B cell (primary cell): Measurements from ENCODE around the gene POU2F2. TPM values are rescaled to one million over a fixed set of nuclear protein-coding genes. Genes with fewer than 3 reads are reported as not detected.

Source experiments
- ATAC-seq: fragments of 200-7000 bp; cut with Tn5 transposase; one replicate; pipeline ENCODE4 v1.10.0; 2021; ENCODE audit warnings: low read depth, mild to moderate bottlenecking, moderate number of reproducible peaks, moderate library complexity
- CTCF ChIA-PET: fragments of 350-600 bp; sonication (Branson Sonifier 250); formaldehyde crosslinking; loops from one replicate; lab custom pipeline; 2021; ENCODE audit warnings: antibody characterized with exemption, inconsistent platforms; lab: Charles Lee
- POLR2A ChIA-PET: fragments of 350-600 bp; sonication (Branson Sonifier 250); formaldehyde crosslinking; loops from one replicate; lab custom pipeline; 2021; ENCODE audit warnings: antibody characterized with exemption; lab: Charles Lee
- DNase-seq: peaks from one replicate; pipeline ENCODE4 v3.0.0; 2013
- H2AFZ ChIP-seq: 2 replicates; pipeline ENCODE4 v1.6.1; 2012; ENCODE audit warnings: mild to moderate bottlenecking, low read depth, low read length; ENCODE audit not compliant: insufficient read depth, poor library complexity, severe bottlenecking
- H3K27ac ChIP-seq, 2 donors: 1 replicate in 1 of 2; 2 replicates in 1 of 2; pipeline ENCODE4 v1.5.1; 2012 to 2013; ENCODE audit warnings: low read length in 2 of 2, mild to moderate bottlenecking in 2 of 2, moderate library complexity in 1 of 2
- H3K27me3 ChIP-seq, 4 experiments: fragments of 200-600 bp in 1 of 4; sonication (generic) in 1 of 4; replicated peaks in 1 of 4; 1 replicate in 2 of 4; 2 replicates in 2 of 4; pipeline versions ENCODE4 v1.6.1 to v1.7.0; 2013 to 2016; ENCODE audit warnings: low read length in 3 of 4, mild to moderate bottlenecking in 2 of 4, mixed read lengths in 1 of 4, moderate library complexity in 1 of 4; ENCODE audit not compliant: insufficient read depth in 4 of 4, control insufficient read depth in 3 of 4; ENCODE audit errors: control extremely low read depth in 1 of 4
- H3K36me3 ChIP-seq, 2 experiments: replicated peaks in 1 of 2; 1 replicate in 1 of 2; 2 replicates in 1 of 2; pipeline versions ENCODE4 v1.6.1 to v1.7.1; 2013; ENCODE audit warnings: low read length in 1 of 2; ENCODE audit not compliant: insufficient read depth in 2 of 2, control insufficient read depth in 1 of 2; ENCODE audit errors: control extremely low read depth in 1 of 2, extremely low read depth in 1 of 2
- H3K4me1 ChIP-seq, 2 donors: fragments of 200-600 bp in 1 of 2; sonication (generic) in 1 of 2; 1 replicate in 1 of 2; 2 replicates in 1 of 2; pipeline versions ENCODE4 v1.5.1 to v1.6.1; 2013 to 2017; ENCODE audit warnings: low read length in 2 of 2; ENCODE audit not compliant: control insufficient read depth in 2 of 2, insufficient read depth in 2 of 2
- H3K4me2 ChIP-seq: replicated peaks from 2 replicates; pipeline ENCODE3; 2012; ENCODE audit warnings: mild to moderate bottlenecking, low read depth, low read length; ENCODE audit not compliant: poor library complexity, severe bottlenecking
- H3K4me3 ChIP-seq, 5 experiments: fragments of 200-600 bp in 1 of 5; sonication (generic) in 1 of 5; 1 replicate in 3 of 5; 2 replicates in 2 of 5; pipeline versions ENCODE4 v1.5.1 to v1.7.0; 2011 to 2016; ENCODE audit warnings: low read length in 4 of 5, mild to moderate bottlenecking in 4 of 5, low read depth in 2 of 5, control low read depth in 1 of 5, moderate library complexity in 1 of 5; ENCODE audit not compliant: insufficient read depth in 1 of 5; ENCODE audit errors: control extremely low read depth in 1 of 5, extremely low read depth in 1 of 5
- H3K79me2 ChIP-seq: fragments of 200-600 bp; sonication (generic); one replicate; pipeline ENCODE4 v1.6.0; 2016; ENCODE audit warnings: low read length; ENCODE audit not compliant: control insufficient read depth, insufficient read depth
- H3K9ac ChIP-seq: fragments of 200-600 bp; sonication (generic); 2 replicates; pipeline ENCODE4 v1.6.1; 2017; ENCODE audit warnings: mild to moderate bottlenecking, low read length, moderate library complexity
- H3K9me3 ChIP-seq, 3 donors: one replicate each; pipeline versions ENCODE4 v1.6.1 to v1.7.1; 2013; ENCODE audit warnings: low read length in 2 of 3; ENCODE audit not compliant: control insufficient read depth in 2 of 3, insufficient read depth in 1 of 3; ENCODE audit errors: control extremely low read depth in 1 of 3
- H4K20me1 ChIP-seq: 2 replicates; pipeline ENCODE4 v1.6.0; 2012; ENCODE audit warnings: mild to moderate bottlenecking, low read length; ENCODE audit not compliant: insufficient read depth, control insufficient read depth, poor library complexity, severe bottlenecking
- H3K27ac Mint-ChIP-seq: one replicate; pipeline ENCODE4 v1.8.0; 2021; ENCODE audit warnings: mixed read lengths
- H3K27me3 Mint-ChIP-seq: one replicate; pipeline ENCODE4 v1.8.0; 2021; ENCODE audit warnings: mixed read lengths
- H3K4me1 Mint-ChIP-seq: one replicate; pipeline ENCODE4 v1.8.0; 2021; ENCODE audit warnings: mixed read lengths
- H3K4me3 Mint-ChIP-seq: one replicate; pipeline ENCODE4 v1.8.0; 2021; ENCODE audit warnings: mixed read lengths
- H3K9me3 Mint-ChIP-seq: one replicate; pipeline ENCODE4 v1.8.0; 2022; ENCODE audit warnings: mixed read lengths; ENCODE audit not compliant: insufficient read depth
- CTCF ChIP-seq: fragments of 200-600 bp; IDR thresholded peaks from one replicate; pipeline ENCODE4 v1.8.0; 2022; ENCODE audit warnings: antibody characterized with exemption, mild to moderate bottlenecking
- EZH2 ChIP-seq: IDR thresholded peaks from 2 replicates; pipeline ENCODE4 v1.6.1; 2012; ENCODE audit warnings: borderline replicate concordance, low read depth, mild to moderate bottlenecking, moderate library complexity, low read length; ENCODE audit not compliant: insufficient read depth, poor library complexity, severe bottlenecking
- WGBS: methylation state at CpG from one replicate; pipeline ENCODE4 v1.1.5; 2013; ENCODE audit warnings: missing lambda C conversion rate; ENCODE audit not compliant: insufficient coverage; 5-methylcytosine and 5-hydroxymethylcytosine counted together
- intact Hi-C: fragments of 100-400 bp; cut with micrococcal nuclease; formaldehyde crosslinking; loops from one replicate; pipeline ENCODE4 v1.10.0; 2022
- polyA plus RNA-seq: library from polyadenylated mRNA; depleted of rRNA; stranded (reverse); fragments of >200 nt; gene quantifications from 2 replicates; pipeline ENCODE4 v1.2.3, GENCODE V29; 2012
- total RNA-seq, 2 donors: library from RNA; stranded (reverse); fragments of 120-200 nt in 1 of 2; gene quantifications; 1 replicate in 1 of 2; 2 replicates in 1 of 2; pipeline versions ENCODE4 v1.2.3 to v1.2.4, GENCODE V29; 2013 to 2022

The POU2F2 gene
- total and polyA plus RNA-seq, 2 donors (not counting 1 experiment from before 2014, with no cell fraction given): 152 to 170 TPM

- no peaks in the 10 kb centered on the region for H3K79me2 ChIP-seq
- Mint-ChIP-seq H3K9me3 (no peaks in the 10 kb centered on the region), H3K27me3 (peaks cover 15% of the 10 kb centered on the region), H3K4me3 (no peak overlapping the region), H3K27ac (no peak overlapping the region), H3K4me1 (no peaks in the 10 kb centered on the region)
- ChIA-PET POLR2A (no interaction called here), CTCF (interaction anchor here (0.9 kb wide), 1 partner anchor 31 kb away, joined by 3 read pairs; no protein-coding TSS in a partner anchor)
- no peak overlapping the region for H3K4me3 ChIP-seq
- DNase-seq (no peak), ATAC-seq (no peak)
- no peak overlapping the region for H3K27ac ChIP-seq
- 91% methylated on average over 6 of the region's 6 CpGs for WGBS
- no peaks in the 10 kb centered on the region for H3K36me3 ChIP-seq
- H3K4me2 ChIP-seq: no peak overlapping the region
- intact Hi-C loops: no loop called here
- H3K9ac ChIP-seq: no peak overlapping the region
- no peak overlapping the region for H2AFZ ChIP-seq
- peaks cover 0 to 33% (median 18%) of the 10 kb centered on the region in 4 experiments for H3K27me3 ChIP-seq
- TF ChIP-seq CTCF: no peak
- TF ChIP-seq EZH2: no peak
- no peaks in the 10 kb centered on the region for H4K20me1 ChIP-seq
- peaks cover 7 to 12% of the 10 kb centered on the region in 2 donors for H3K4me1 ChIP-seq
- H3K9me3 ChIP-seq: no peaks in the 10 kb centered on the region
These were observed 67.8 kb downstream of the POU2F2 start for GRCh38 chr19:42064432-42064831.

GRCh38 chr19:42062381-42062780, 69.9 kb downstream of the POU2F2 start:
- Histone ChIP-seq H3K9ac (no peak overlapping the region), H3K27ac (no peak overlapping the region), H3K27me3 (peaks cover 0 to 17% (median 5%) of the 10 kb centered on the region in 4 experiments), H3K36me3 (no peaks in the 10 kb centered on the region), H3K79me2 (no peaks in the 10 kb centered on the region), H3K9me3 (no peaks in the 10 kb centered on the region), H3K4me2 (no peak overlapping the region), H2AFZ (no peak overlapping the region), H3K4me1 (no peaks in the 10 kb centered on the region), H3K4me3 (no peak overlapping the region), H4K20me1 (no peaks in the 10 kb centered on the region)
- POLR2A ChIA-PET: no interaction called here
- 97% methylated on average over 11 of the region's 16 CpGs for WGBS
- H3K9me3 Mint-ChIP-seq: no peaks in the 10 kb centered on the region
- ATAC-seq (no peak), DNase-seq (no peak)
- H3K27me3 Mint-ChIP-seq: peaks cover 15% of the 10 kb centered on the region
- no peak overlapping the region for H3K27ac Mint-ChIP-seq
- intact Hi-C loops: no loop called here
- CTCF ChIA-PET: no interaction called here
- TF ChIP-seq EZH2 (no peak), CTCF (no peak)
- no peak overlapping the region for H3K4me3 Mint-ChIP-seq
- H3K4me1 Mint-ChIP-seq: no peaks in the 10 kb centered on the region
